Natural killer cell treated with Interleukin-12 subunit alpha and Interleukin-12 subunit beta and Interleukin-15 and Interleukin-18, amount 100 ng/mL, for 72 hours (primary cell): ENCODE results near the gene PCNA. TPM values are rescaled to one million over a fixed set of nuclear protein-coding genes. Genes with fewer than 3 reads are reported as not detected.
"Not testable (repeated sequence)": the region's sequence is repeated elsewhere in the genome, so short reads cannot be mapped to it uniquely, and the experiment has no call there.

Experiments
- ATAC-seq, 2 donors: fragments of 150-1000 bp; cut with Tn5 transposase in 1 of 2; sonication (Bioruptor Pico), chemical (Tn5 transposase) in 1 of 2; 2 replicates each; pipeline ENCODE4 v1.10.0; 2021
- DNase-seq: peaks from one replicate; pipeline ENCODE4 v3.0.0; 2022; ENCODE audit warnings: low spot score
- H3K27ac Mint-ChIP-seq, 2 donors: 1 replicate in 1 of 2; 2 replicates in 1 of 2; pipeline ENCODE4 v1.8.0; 2022; ENCODE audit warnings: mixed read lengths in 2 of 2, mild to moderate bottlenecking in 1 of 2, moderate library complexity in 1 of 2
- H3K27me3 Mint-ChIP-seq, 2 donors: 1 replicate in 1 of 2; 2 replicates in 1 of 2; pipeline ENCODE4 v1.8.0; 2022; ENCODE audit warnings: mixed read lengths in 2 of 2
- H3K36me3 Mint-ChIP-seq: one replicate; pipeline ENCODE4 v1.8.0; 2022; ENCODE audit warnings: mixed read lengths
- H3K4me1 Mint-ChIP-seq, 2 donors: 1 replicate in 1 of 2; 2 replicates in 1 of 2; pipeline ENCODE4 v1.8.0; 2022; ENCODE audit warnings: low read depth in 2 of 2, mixed read lengths in 2 of 2, mild to moderate bottlenecking in 1 of 2
- H3K4me3 Mint-ChIP-seq: one replicate; pipeline ENCODE4 v1.8.0; 2022; ENCODE audit warnings: mixed read lengths
- H3K9me3 Mint-ChIP-seq: 2 replicates; pipeline ENCODE4 v1.8.0; 2022; ENCODE audit warnings: mixed read lengths
- total RNA-seq, 2 donors: library from RNA; stranded (reverse); gene quantifications; one replicate each; pipeline ENCODE4 v1.2.3, GENCODE V29; 2022

The PCNA gene
- total RNA-seq, 2 donors from 2014 or later: 288 to 377 TPM

DNA sequence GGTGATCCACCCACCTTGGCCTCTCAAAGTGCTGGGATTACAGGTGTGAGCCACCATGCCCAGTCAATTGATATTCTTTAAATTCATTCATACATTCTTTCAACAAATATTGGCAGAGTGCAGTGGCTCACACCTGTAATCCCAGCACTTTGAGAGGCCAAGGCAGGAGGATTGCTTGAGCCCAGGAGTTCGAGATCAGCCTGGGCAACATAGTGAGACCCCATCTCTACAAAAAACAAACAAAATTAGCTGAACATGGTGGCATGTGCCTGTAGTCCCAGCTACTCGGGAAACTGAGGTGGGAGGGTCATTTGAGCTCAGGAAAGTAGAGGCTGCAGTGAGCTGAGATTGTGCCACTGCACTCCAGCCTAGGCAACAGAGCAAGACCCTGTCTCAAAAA, 42.8 kb downstream of the PCNA start:
- not testable (repeated sequence) for H3K4me3 Mint-ChIP-seq, H3K9me3 Mint-ChIP-seq, DNase-seq, H3K36me3 Mint-ChIP-seq, H3K27me3 Mint-ChIP-seq, ATAC-seq
- Mint-ChIP-seq H3K4me1 (peaks cover 43% of the 10 kb centered on the region in 2 donors), H3K27ac (peak overlapping the region; percentile 93 to 96)

DNA sequence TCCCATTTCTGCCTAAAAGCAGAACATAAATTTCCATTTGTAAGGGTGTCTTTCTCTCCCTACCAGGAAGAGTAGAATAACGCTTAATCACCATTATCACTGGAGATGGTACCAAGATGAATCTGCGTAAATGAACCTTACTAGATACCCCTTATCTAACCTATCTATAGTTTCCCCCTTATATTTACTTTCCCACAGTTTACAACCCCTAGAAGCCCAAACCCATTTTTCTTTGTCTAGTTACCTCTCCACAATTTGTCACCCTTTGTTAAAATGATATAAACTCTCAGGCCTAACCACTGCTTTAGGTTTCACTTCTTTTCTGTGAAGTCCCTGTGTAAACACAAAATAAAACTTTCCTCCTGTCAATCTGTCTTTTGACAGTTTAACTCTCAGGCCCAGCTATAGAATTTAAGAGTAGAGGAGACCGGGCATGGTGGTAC, 45.5 kb downstream of the PCNA start:
- Mint-ChIP-seq H3K4me1 (peaks cover 21 to 26% of the 10 kb centered on the region in 2 donors), H3K9me3 (no peaks in the 10 kb centered on the region), H3K27me3 (no peaks in the 10 kb centered on the region), H3K36me3 (no peaks in the 10 kb centered on the region), H3K4me3 (no peak overlapping the region), H3K27ac (peak overlapping the region; percentile 5 to 17)
- DNase-seq: no peak
- no peak for ATAC-seq

DNA sequence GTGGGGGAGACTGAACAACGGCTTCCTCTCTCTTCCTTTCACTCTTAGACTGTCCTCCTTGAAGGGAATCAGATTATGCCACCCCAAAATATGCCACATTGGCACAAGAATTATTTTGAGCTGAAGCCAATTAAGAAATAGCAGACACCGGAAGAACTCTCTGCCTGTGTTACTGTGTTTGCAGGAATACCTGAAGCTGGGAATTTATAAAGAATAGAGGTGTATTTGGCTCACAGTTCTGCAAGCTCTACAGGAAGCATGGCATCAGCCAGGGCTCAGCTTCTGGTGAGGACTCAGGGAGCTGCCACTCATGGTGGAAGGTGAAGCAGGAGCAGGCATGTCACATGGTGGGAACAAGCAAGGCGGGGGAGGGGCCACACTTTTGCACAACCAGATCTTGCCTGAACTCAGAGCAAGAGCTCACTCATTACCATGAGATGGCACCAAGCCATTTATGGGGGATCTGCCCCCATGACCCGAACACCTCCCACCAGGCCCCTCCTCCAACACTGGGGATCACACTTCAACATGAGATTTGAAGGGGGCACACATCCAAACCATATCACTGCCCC, 46.0 kb downstream of the PCNA start:
- no peak for ATAC-seq
- Mint-ChIP-seq H3K4me1 (peaks cover 16 to 24% of the 10 kb centered on the region in 2 donors), H3K4me3 (no peak overlapping the region), H3K36me3 (no peaks in the 10 kb centered on the region), H3K27ac (peak overlapping the region; percentile 5 to 17), H3K9me3 (no peaks in the 10 kb centered on the region), H3K27me3 (no peaks in the 10 kb centered on the region)
- DNase-seq: no peak

DNA sequence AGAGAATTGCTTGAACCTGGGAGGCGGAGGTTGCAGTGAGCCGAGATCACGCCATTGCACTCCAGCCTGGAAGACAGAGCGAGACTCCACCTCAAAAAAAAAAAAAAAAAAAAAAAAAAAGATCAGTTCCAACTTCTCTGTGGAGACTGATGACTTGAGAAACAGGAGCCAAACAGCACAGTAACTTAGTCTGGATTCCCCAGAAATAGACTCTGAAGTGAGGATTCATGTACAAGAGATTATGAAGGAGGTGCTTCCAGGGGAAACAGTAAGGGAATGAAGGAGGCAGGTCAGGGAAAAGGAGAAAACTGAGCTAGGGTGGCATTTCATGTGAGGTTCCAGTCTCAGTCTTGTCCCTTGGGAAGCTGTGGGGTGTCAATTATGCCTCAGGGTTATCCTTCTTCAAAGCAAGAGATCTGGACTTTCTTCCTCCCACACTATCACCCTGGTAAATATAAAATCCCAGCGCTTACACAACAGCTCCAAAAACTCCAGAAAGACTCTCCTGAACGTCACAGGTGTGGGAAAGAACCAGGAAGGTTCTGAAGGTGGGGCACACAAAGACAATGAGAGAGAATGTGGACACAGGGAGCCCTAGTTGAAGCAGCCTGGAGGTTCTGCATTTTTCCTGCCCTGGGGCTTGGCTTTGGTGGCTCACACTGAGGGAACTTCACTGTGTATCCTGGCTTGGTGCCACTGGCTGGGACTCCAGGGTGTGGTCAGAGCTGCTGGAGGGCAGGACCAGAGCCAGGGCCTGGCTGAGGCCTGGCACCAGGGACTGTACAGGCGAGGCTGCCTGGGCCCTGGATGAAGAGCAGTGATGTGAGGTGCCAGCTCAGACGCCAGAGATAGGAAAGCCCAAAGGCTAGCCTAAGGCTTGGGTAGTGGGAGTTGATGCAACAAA, 46.8 kb downstream of the PCNA start:
- H3K4me1 Mint-ChIP-seq: peaks cover 8 to 18% of the 10 kb centered on the region in 2 donors
- no peaks in the 10 kb centered on the region for H3K27me3 Mint-ChIP-seq
- H3K27ac Mint-ChIP-seq: peak overlapping the region in 1 of 2 donors; percentile 17
- H3K9me3 Mint-ChIP-seq: no peaks in the 10 kb centered on the region
- H3K36me3 Mint-ChIP-seq: no peaks in the 10 kb centered on the region
- no peak for ATAC-seq
- no peak for DNase-seq
- H3K4me3 Mint-ChIP-seq: no peak overlapping the region

DNA sequence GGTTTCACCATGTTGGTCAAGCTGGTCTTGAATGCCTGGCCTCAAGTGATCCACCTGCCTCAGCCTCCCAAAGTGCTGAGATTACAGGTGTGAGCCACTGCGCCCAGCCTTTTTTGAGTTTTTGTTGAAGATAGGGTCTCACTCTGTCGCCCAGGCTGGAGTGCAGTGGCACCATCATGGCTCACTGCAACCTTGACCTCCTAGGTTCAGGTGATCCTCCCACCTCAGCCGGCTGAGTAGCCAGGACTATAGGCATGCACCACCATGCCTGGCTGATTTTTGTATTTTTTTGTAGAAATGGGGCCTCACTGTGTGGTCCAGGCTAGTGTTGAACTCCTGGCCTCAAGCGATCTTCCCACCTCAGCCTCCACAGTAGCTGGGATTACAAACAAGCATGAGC, 47.8 kb downstream of the PCNA start:
- H3K4me1 Mint-ChIP-seq: peaks cover 0 to 13% of the 10 kb centered on the region in 2 donors
- not testable (repeated sequence) for H3K36me3 Mint-ChIP-seq, H3K27ac Mint-ChIP-seq, ATAC-seq, H3K4me3 Mint-ChIP-seq, H3K9me3 Mint-ChIP-seq, DNase-seq, H3K27me3 Mint-ChIP-seq

DNA sequence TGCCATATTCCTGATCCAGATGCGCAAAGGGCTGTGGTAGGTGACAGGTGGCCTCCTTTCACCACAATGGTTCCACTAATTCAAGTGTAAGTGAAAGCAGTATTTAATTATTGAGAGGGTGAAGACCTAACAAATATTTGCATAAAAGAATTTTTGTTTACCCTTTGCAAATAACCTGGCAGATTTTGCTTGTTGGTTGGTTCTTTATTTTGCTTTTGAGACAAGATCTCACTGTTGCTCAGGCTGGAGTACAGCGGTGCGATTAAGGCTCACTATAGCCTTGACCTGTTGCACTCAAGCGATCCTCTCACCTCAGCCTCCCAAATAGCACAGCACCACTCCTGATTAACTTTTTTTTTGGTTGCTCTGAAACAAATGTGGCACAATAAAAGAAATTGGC, 49.2 kb downstream of the PCNA start:
- ATAC-seq: no peak
- Mint-ChIP-seq H3K36me3 (no peaks in the 10 kb centered on the region), H3K4me1 (peaks cover 0 to 14% of the 10 kb centered on the region in 2 donors), H3K27me3 (no peaks in the 10 kb centered on the region), H3K9me3 (no peaks in the 10 kb centered on the region), H3K27ac (peak overlapping the region in 1 of 2 donors; percentile 13), H3K4me3 (no peak overlapping the region)
- no peak for DNase-seq

DNA sequence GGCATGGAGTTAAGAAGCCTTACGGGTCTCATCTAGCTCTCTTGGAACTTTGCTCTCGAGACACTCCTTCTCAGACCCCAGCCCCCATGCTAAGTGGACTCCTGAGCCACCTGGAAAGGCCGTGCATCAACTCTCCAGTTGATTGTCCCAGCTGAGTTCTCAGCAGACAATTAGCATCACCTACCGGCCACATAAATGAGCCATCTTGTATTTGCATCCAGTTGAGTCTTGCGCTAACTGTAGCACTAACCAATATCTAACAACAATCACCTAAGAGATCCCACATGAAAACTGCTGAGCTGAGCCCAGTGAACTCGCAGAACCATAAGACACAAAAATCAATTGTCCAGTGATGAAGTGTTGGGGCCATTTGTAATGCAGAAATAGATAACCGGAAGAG, 49.7 kb downstream of the PCNA start:
- Mint-ChIP-seq H3K27me3 (no peaks in the 10 kb centered on the region), H3K4me1 (peaks cover 0 to 15% of the 10 kb centered on the region in 2 donors), H3K9me3 (no peaks in the 10 kb centered on the region), H3K36me3 (no peaks in the 10 kb centered on the region), H3K4me3 (no peak overlapping the region), H3K27ac (no peak overlapping the region)
- no peak for ATAC-seq
- DNase-seq: no peak

DNA sequence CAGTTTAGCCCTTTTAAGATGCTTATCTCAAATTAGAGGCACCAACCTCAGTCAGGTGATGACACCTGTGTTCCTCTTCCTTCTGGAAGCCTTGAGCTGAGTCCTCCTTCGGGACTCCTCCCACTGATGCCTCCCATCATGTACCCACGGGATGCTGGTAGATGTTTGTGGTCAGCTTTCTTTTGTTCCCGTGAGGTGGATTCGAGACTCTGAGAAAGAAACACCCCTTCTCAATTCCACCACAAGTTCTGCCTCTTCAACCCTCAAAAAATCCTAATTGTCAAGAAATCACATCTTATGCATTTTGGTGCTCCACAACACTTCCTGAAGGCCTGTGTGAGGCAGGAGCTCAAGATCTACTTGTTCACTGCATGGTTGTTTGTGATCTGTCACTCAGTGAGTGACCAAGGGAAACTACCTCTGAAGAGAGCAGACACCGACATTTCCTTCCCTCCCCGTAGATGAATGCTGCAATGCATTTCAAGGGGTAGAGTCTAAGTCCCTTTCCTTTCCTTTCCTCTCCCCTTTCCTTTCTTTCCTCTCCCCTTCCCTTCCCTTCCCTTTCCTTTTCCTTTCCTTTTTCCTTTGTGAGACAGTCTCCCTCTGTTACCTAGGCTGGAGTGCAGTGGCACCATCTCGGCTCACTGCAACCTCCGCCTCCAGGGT, 50.5 kb downstream of the PCNA start:
- Mint-ChIP-seq H3K9me3 (no peaks in the 10 kb centered on the region), H3K27ac (no peak overlapping the region), H3K4me1 (peaks cover 0 to 15% of the 10 kb centered on the region in 2 donors), H3K27me3 (no peaks in the 10 kb centered on the region), H3K36me3 (no peaks in the 10 kb centered on the region), H3K4me3 (no peak overlapping the region)
- ATAC-seq (no peak), DNase-seq (no peak)

DNA sequence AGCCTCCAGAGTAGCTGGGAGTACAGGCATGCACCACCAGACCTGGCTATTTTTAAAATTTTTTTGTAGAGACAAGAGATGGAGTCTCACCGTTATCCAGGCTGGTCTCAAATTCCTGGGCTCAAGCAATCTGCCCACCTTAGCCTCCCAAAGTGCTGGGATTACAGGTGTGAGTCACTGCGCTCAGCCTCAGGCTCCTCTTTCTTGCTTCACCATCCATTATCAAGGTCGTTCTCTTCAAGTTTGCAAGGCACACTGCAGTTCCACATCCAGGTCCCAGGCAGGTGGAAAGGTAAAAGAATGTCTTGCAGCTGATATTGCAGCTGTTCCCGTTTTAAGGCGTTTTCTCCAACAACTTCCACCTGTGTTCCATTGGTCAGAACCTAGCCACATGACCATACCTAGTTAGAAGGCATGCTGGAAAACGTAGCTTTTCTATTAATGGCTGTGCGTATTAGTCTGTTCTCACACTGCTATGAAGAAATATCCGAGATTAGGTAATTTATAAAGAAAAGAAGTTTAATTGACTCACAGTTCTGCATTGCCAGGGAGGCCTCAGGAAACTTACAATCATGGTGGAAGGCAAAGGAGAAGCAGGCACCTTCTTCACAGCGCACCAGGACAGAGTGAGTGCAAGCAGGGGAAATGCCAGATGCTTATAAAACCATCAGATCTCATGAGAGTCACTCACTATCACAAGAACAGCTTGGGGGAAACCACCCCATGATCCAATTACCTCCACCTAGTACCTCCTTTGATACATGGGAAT, 51.7 kb downstream of the PCNA start:
- Mint-ChIP-seq H3K27me3 (no peaks in the 10 kb centered on the region), H3K4me3 (no peak overlapping the region), H3K9me3 (no peaks in the 10 kb centered on the region), H3K4me1 (peaks cover 0 to 11% of the 10 kb centered on the region in 2 donors), H3K36me3 (no peaks in the 10 kb centered on the region), H3K27ac (no peak overlapping the region)
- no peak for ATAC-seq
- no peak for DNase-seq

DNA sequence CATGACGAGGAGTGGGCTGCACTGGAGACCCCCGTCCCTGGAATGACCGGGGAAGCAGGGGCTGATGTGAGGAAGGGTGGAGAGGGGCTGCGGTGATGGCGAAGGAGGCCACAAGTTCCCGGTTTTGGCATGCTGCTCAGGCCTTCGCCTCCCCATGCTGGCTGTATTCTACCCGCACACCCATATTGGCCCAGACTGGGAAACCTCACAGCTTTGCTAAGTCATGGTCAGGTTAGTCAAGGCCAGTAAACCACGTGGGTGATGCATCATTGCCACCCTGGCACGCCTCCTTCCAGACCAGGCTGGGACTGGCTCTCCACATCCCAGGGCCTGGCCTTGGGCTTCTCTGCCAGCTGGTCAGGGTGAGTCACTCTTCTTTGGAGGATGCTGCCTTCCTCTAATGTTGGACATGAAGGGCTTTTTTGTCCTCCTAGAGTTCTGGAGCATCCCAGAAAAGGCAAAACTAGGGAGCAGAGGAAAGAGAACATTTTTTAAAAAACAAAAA, 53.8 kb downstream of the PCNA start:
- Mint-ChIP-seq H3K36me3 (no peaks in the 10 kb centered on the region), H3K27me3 (no peaks in the 10 kb centered on the region), H3K27ac (no peak overlapping the region), H3K9me3 (no peaks in the 10 kb centered on the region), H3K4me1 (peaks cover 7 to 10% of the 10 kb centered on the region in 2 donors), H3K4me3 (no peak overlapping the region)
- ATAC-seq: peak; percentile 72 to 82
- no peak for DNase-seq

DNA sequence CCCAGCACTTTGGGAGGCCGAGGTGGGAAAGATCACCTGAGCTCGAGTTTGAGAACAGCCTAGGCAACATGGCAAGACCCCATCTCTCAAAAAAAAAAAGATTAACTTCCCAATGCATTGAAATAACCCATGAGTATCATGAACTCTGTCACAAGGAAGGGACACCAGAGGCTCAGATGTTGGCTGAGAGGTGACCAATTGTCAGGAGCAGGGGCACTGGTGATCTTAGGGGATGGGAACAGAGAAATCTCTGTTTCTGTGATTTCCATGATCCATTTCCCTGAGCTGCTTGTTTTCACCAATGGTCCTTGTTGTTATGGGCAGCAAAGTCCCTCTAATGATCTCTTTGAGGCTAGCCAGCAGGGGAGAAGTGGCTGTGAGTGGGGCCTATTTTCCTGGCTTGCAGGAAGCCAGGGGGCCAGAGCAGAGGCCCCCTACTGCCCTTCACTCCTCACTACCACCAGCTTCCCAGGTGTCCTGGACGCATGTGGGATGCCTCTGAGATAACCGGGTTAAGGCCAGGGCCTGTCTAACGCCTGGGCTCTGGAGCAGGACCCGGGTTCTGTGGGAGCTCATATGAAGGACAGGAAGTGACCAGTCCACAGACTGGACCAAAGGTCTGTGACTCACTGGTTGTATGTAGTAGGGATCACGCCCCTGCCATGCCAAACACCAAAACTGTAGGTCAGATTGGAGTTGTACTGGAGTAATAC, 54.4 kb downstream of the PCNA start:
- Mint-ChIP-seq H3K4me3 (no peak overlapping the region), H3K36me3 (no peaks in the 10 kb centered on the region), H3K4me1 (peaks cover 10% of the 10 kb centered on the region in 2 donors), H3K27me3 (no peaks in the 10 kb centered on the region), H3K9me3 (no peaks in the 10 kb centered on the region), H3K27ac (no peak overlapping the region)
- ATAC-seq (peak in 1 of 2 donors; percentile 24), DNase-seq (no peak)
